ENCODE data around the gene PKNOX2. TPM values are rescaled to one million over a fixed set of nuclear protein-coding genes. Genes with fewer than 3 reads are reported as not detected.

PKNOX2 gene
- total RNA-seq, 1 donor from 2014 or later = 21.5 TPM

- TF ChIP-seq CTCF (conservative IDR thresholded peaks at IDR 0.05) = no peak
- H3K27me3 Mint-ChIP-seq (ENCODE audit: low read depth) = no peaks in the 10 kb centered on the region
- no peak for DNase-seq (ENCODE audit: low read depth, low spot score)
- H3K27ac Mint-ChIP-seq (ENCODE audit: unreplicated experiment) = peak overlapping the region; percentile 23
- no peak overlapping the region for H3K4me3 Mint-ChIP-seq
- no peaks in the 10 kb centered on the region for H3K9me3 Mint-ChIP-seq
- H3K36me3 Mint-ChIP-seq (ENCODE audit: low read depth) = peaks cover 10% of the 10 kb centered on the region
- H3K4me1 Mint-ChIP-seq = peaks cover 58% of the 10 kb centered on the region
Observed at GRCh38 chr11:125448136-125448535, 283.6 kb downstream of the PKNOX2 start.

DNA sequence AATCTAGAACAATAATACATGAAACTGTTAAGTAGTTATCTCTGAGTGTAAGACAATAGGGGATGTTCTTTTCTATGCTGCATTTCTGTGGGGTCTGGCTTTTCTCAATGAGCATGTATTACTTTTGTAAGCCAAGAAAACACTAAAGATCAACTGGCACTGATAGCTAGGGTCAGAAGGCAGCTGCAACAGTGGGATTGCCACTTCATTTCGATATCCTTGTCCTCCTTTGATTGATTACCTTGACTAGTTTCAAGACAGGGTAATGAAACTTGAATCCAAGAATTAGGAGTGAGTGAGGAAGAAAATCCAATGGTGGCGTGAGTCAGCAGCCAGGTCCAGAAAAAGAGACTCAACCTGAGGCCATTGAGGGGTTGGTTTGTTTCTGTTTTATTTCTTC, 285.0 kb downstream of the PKNOX2 start:
- TF ChIP-seq CTCF (conservative IDR thresholded peaks at IDR 0.05) = no peak
- Mint-ChIP-seq H3K27me3 (ENCODE audit: low read depth) (no peaks in the 10 kb centered on the region), H3K4me1 (peaks cover 48% of the 10 kb centered on the region), H3K36me3 (ENCODE audit: low read depth) (peaks cover 5% of the 10 kb centered on the region), H3K27ac (ENCODE audit: unreplicated experiment) (peak overlapping the region; percentile 13), H3K4me3 (no peak overlapping the region), H3K9me3 (no peaks in the 10 kb centered on the region)
- no peak for DNase-seq (ENCODE audit: low read depth, low spot score)

- no peak for TF ChIP-seq CTCF (conservative IDR thresholded peaks at IDR 0.05)
- DNase-seq (ENCODE audit: low read depth, low spot score) = peak; percentile 69
- Mint-ChIP-seq H3K4me3 (no peak overlapping the region), H3K27me3 (ENCODE audit: low read depth) (no peaks in the 10 kb centered on the region), H3K27ac (ENCODE audit: unreplicated experiment) (peak overlapping the region; percentile 90), H3K4me1 (peaks cover 48% of the 10 kb centered on the region), H3K36me3 (ENCODE audit: low read depth) (peaks cover 10% of the 10 kb centered on the region), H3K9me3 (no peaks in the 10 kb centered on the region)
Observed at GRCh38 chr11:125451400-125452124, 287.0 kb downstream of the PKNOX2 start.

DNA sequence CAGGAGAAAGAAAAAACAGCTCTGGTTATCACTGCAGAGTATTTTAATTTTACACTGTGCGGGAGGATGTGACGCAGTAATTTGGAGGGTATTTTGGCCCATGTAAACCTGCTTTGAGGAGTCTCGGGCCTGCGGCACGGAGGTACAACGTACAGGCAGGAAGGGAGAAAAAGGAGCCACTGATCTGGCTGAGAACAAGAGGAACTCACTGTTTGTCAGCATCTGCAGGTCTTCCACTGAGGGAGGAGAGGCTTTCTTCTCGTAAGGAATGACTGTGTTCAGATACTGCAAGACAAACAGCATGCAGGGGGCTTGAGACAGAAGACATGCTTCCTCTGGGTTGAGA, 287.5 kb downstream of the PKNOX2 start:
- Mint-ChIP-seq H3K4me1 (peaks cover 46% of the 10 kb centered on the region), H3K27me3 (ENCODE audit: low read depth) (no peaks in the 10 kb centered on the region), H3K36me3 (ENCODE audit: low read depth) (peaks cover 10% of the 10 kb centered on the region), H3K4me3 (no peak overlapping the region), H3K27ac (ENCODE audit: unreplicated experiment) (peak overlapping the region; percentile 90), H3K9me3 (no peaks in the 10 kb centered on the region)
- TF ChIP-seq CTCF (conservative IDR thresholded peaks at IDR 0.05) = no peak
- DNase-seq (ENCODE audit: low read depth, low spot score) = no peak

DNA sequence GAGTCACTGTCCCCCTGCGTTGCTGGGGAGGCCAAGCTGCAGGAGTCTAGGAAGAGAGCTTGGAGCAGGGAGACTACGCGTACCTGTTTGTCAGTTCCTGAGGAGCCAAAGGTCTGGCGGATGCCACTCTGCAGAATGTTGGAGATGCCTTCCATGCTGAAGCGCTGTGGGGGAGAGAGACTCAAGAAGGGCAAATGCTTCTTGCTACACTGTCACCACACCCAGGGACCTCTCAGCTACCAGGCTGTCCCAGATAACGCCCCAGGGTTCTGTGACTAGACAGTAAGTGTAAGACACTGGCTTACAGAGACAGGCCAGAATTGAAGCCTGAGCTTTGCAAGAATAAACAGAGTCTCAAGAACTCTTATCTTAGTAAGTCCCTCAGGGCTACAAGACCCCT, 289.5 kb downstream of the PKNOX2 start:
- Mint-ChIP-seq H3K27me3 (ENCODE audit: low read depth) (no peaks in the 10 kb centered on the region), H3K4me1 (peaks cover 47% of the 10 kb centered on the region), H3K36me3 (ENCODE audit: low read depth) (peaks cover 10% of the 10 kb centered on the region), H3K9me3 (no peaks in the 10 kb centered on the region), H3K4me3 (no peak overlapping the region), H3K27ac (ENCODE audit: unreplicated experiment) (peak overlapping the region; percentile 43)
- TF ChIP-seq CTCF (conservative IDR thresholded peaks at IDR 0.05) = no peak
- no peak for DNase-seq (ENCODE audit: low read depth, low spot score)
